Naive thymus-derived CD4-positive, alpha-beta T cell (primary cell): ENCODE results near the gene GPBP1. TPM values are rescaled to one million over a fixed set of nuclear protein-coding genes. Genes with fewer than 3 reads are reported as not detected.

Experiments used
- ATAC-seq: fragments of 150-1000 bp; cut with Tn5 transposase; 2 replicates; pipeline ENCODE4 v1.10.0; 2021; ENCODE audit warnings: mild to moderate bottlenecking, moderate library complexity
- CTCF ChIA-PET: fragments of 350-600 bp; sonication (Branson Sonifier 250); formaldehyde crosslinking; loops from one replicate; lab custom pipeline; 2021; ENCODE audit warnings: antibody characterized with exemption; lab: Charles Lee
- POLR2A ChIA-PET: fragments of 350-600 bp; sonication (Branson Sonifier 250); formaldehyde crosslinking; loops from one replicate; lab custom pipeline; 2021; ENCODE audit warnings: antibody characterized with exemption, inconsistent platforms; lab: Charles Lee
- DNase-seq, 9 donors: peaks; one replicate each; pipeline versions ENCODE4 v3.0.0 to v3.0.0-alpha.2; 2020 to 2022; ENCODE audit warnings: mixed read lengths in 1 of 9
- H3K27ac ChIP-seq: one replicate; pipeline ENCODE4 v1.7.0; 2013; ENCODE audit warnings: mild to moderate bottlenecking, low read depth, low read length, moderate library complexity
- H3K27me3 ChIP-seq, 2 donors: one replicate each; pipeline ENCODE4 v1.7.0; 2013; ENCODE audit warnings: low read length in 2 of 2, mild to moderate bottlenecking in 2 of 2, moderate library complexity in 2 of 2; ENCODE audit not compliant: control insufficient read depth in 2 of 2, insufficient read depth in 2 of 2
- H3K36me3 ChIP-seq, 3 experiments: 1 replicate in 2 of 3; 2 replicates in 1 of 3; pipeline ENCODE4 v1.7.0; 2013; ENCODE audit warnings: low read length in 3 of 3, mild to moderate bottlenecking in 3 of 3, moderate library complexity in 1 of 3; ENCODE audit not compliant: insufficient read depth in 3 of 3, control insufficient read depth in 2 of 3
- H3K4me1 ChIP-seq, 2 donors: one replicate each; pipeline ENCODE4 v1.7.0; 2013; ENCODE audit warnings: low read length in 2 of 2, mild to moderate bottlenecking in 2 of 2, moderate library complexity in 1 of 2; ENCODE audit not compliant: control insufficient read depth in 2 of 2, insufficient read depth in 2 of 2
- H3K4me3 ChIP-seq: 2 replicates; pipeline ENCODE4 v1.7.0; 2013; ENCODE audit warnings: mild to moderate bottlenecking, low read length
- H3K9me3 ChIP-seq, 3 experiments: 1 replicate in 2 of 3; 2 replicates in 1 of 3; pipeline ENCODE4 v1.7.0; 2013; ENCODE audit warnings: low read length in 3 of 3; ENCODE audit not compliant: control insufficient read depth in 2 of 3
- H3K27ac Mint-ChIP-seq, 9 donors: one replicate each; pipeline ENCODE4 v1.8.0; 2020 to 2022; ENCODE audit warnings: mixed read lengths in 9 of 9, mild to moderate bottlenecking in 8 of 9, moderate library complexity in 5 of 9, inconsistent platforms in 2 of 9
- H3K27me3 Mint-ChIP-seq, 5 donors: one replicate each; pipeline ENCODE4 v1.8.0; 2021 to 2022; ENCODE audit warnings: mixed read lengths in 5 of 5, mild to moderate bottlenecking in 1 of 5
- H3K36me3 Mint-ChIP-seq, 5 donors: one replicate each; pipeline ENCODE4 v1.8.0; 2020 to 2022; ENCODE audit warnings: mixed read lengths in 5 of 5, mild to moderate bottlenecking in 3 of 5, inconsistent platforms in 1 of 5
- H3K4me1 Mint-ChIP-seq, 7 donors: one replicate each; pipeline ENCODE4 v1.8.0; 2020 to 2022; ENCODE audit warnings: mixed read lengths in 7 of 7, mild to moderate bottlenecking in 3 of 7, inconsistent platforms in 1 of 7
- H3K4me3 Mint-ChIP-seq, 10 donors: one replicate each; pipeline ENCODE4 v1.8.0; 2020 to 2022; ENCODE audit warnings: mild to moderate bottlenecking in 10 of 10, mixed read lengths in 10 of 10, moderate library complexity in 6 of 10, inconsistent platforms in 2 of 10
- H3K9me3 Mint-ChIP-seq, 11 donors: one replicate each; pipeline ENCODE4 v1.8.0; 2020 to 2022; ENCODE audit warnings: mixed read lengths in 11 of 11, mild to moderate bottlenecking in 4 of 11, inconsistent platforms in 1 of 11, moderate library complexity in 1 of 11
- intact Hi-C, 2 donors: fragments of 100-400 bp; cut with micrococcal nuclease; formaldehyde crosslinking; loops; one replicate each; pipeline ENCODE4 v1.15.1; 2023
- polyA plus RNA-seq, 2 donors: library from polyadenylated mRNA; unstranded; fragments of 300-500 nt; fragmentation: Illumina TruSeq; gene quantifications; one replicate each; pipeline ENCODE4 v1.2.3, GENCODE V29; 2021
- total RNA-seq, 6 experiments: library from RNA in 5 of 6; stranded (reverse) in 5 of 6; gene quantifications; 1 replicate in 5 of 6; 2 replicates in 1 of 6; pipeline ENCODE4 v1.2.3 and lab custom pipeline; 2021 to 2026

The GPBP1 gene
- total and polyA plus RNA-seq, 7 experiments from 2014 or later: 97.1 to 149 (median 112) TPM

GRCh38 chr5:57225553-57225952, 51.7 kb downstream of the GPBP1 start:
- Mint-ChIP-seq H3K36me3 (peaks cover 0 to 20% (median 11%) of the 10 kb centered on the region in 5 donors), H3K4me1 (peaks cover 2 to 56% (median 51%) of the 10 kb centered on the region in 7 donors), H3K27me3 (no peaks in the 10 kb centered on the region), H3K9me3 (no peaks in the 10 kb centered on the region), H3K27ac (no peak overlapping the region), H3K4me3 (no peak overlapping the region)
- Histone ChIP-seq H3K9me3 (no peaks in the 10 kb centered on the region), H3K4me1 (peaks cover 0 to 4% of the 10 kb centered on the region in 2 donors), H3K27ac (no peak overlapping the region), H3K4me3 (no peak overlapping the region), H3K36me3 (peaks cover 0 to 13% (median 0%) of the 10 kb centered on the region in 3 experiments), H3K27me3 (no peaks in the 10 kb centered on the region)
- no peak for ATAC-seq
- intact Hi-C loops: no loop called here
- DNase-seq: no peak
- POLR2A ChIA-PET: no interaction called here
- CTCF ChIA-PET: interaction anchor here (0.6 kb wide), 1 partner anchor 1086 kb away, joined by 3 read pairs; no protein-coding TSS in a partner anchor

DNA sequence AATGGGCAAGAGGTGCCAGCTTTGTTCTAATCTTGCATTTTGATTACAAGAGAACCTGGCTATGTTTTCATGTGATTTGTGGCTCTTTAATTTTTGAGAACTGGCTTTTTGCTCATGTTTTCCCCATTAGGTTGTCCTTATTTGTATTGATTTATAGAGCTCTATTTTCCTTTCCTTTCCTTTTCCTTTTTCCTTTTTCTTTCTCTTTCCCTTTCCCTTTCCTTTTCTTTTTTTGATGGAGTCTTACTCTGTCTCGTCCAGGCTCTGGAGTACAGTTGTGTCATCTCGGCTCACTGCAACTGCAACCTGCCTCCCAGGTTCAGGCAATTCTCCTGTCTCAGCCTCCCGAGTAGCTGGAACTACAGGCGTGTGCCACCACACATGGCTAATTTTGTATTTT, 55.5 kb downstream of the GPBP1 start:
- H3K27ac Mint-ChIP-seq: peak overlapping the region in 3 of 9 donors; percentile 51 to 68 (median 58)
- POLR2A ChIA-PET: no interaction called here
- H3K9me3 ChIP-seq: no peaks in the 10 kb centered on the region

DNA sequence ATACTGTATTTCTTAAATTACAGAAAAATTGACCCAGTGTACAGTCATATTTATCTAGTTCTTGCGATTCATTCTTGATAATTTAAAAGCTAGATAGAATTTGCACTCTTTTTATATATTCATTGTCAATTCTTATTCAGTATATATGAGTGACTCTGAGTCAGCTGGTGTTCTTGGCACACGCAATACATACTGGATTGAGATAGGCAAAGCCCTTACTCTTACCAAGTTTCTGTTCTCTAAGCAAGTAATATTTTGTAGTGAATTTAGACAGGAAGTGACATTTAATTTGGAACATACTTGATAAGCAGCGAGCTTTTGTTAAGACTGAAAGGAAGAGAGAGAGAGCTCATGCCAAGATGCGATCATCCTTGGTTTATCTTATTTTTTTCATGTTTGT, 57.7 kb downstream of the GPBP1 start:
- intact Hi-C loops: loop anchor here in 1 of 2 donors (2.0 kb wide), 1 partner anchor 19 kb away; no protein-coding TSS in a partner anchor
- Histone ChIP-seq H3K4me1 (peaks cover 0 to 9% of the 10 kb centered on the region in 2 donors), H3K4me3 (no peak overlapping the region), H3K36me3 (peaks cover 8 to 42% (median 12%) of the 10 kb centered on the region in 3 experiments), H3K9me3 (no peaks in the 10 kb centered on the region), H3K27me3 (no peaks in the 10 kb centered on the region), H3K27ac (no peak overlapping the region)
- H3K9me3 Mint-ChIP-seq: peaks cover 0 to 3% (median 0%) of the 10 kb centered on the region in 11 donors
- ChIA-PET POLR2A (interaction anchor here (0.6 kb wide), 1 partner anchor 57 kb away, joined by 3 read pairs; the partner anchor contains the start of gene GPBP1), CTCF (interaction anchor here (1.1 to 1.7 kb wide), 2 partner anchors 12 to 331 kb away, joined by 3 to 4 read pairs; no protein-coding TSS in a partner anchor)
- no peak for DNase-seq
- no peaks in the 10 kb centered on the region for H3K27me3 Mint-ChIP-seq
- ATAC-seq: no peak
- peaks cover 14 to 73% (median 62%) of the 10 kb centered on the region in 7 donors for H3K4me1 Mint-ChIP-seq
- H3K27ac Mint-ChIP-seq: peak overlapping the region; percentile 17 to 90 (median 59)
- peaks cover 13 to 46% (median 33%) of the 10 kb centered on the region in 5 donors for H3K36me3 Mint-ChIP-seq
- H3K4me3 Mint-ChIP-seq: peak overlapping the region in 7 of 10 donors; percentile 3 to 74 (median 27)

More for the DNA sequence above, 55.5 kb downstream of the GPBP1 start:
- peaks cover 0 to 3% (median 0%) of the 10 kb centered on the region in 11 donors for H3K9me3 Mint-ChIP-seq
- no peak overlapping the region for H3K4me3 ChIP-seq
- H3K36me3 Mint-ChIP-seq: peaks cover 13 to 50% (median 33%) of the 10 kb centered on the region in 5 donors
- intact Hi-C loops: no loop called here
- no peak overlapping the region for H3K4me3 Mint-ChIP-seq
- DNase-seq (no peak), ATAC-seq (no peak)
- H3K27me3 Mint-ChIP-seq: no peaks in the 10 kb centered on the region
- CTCF ChIA-PET: interaction anchor here (1.2 kb wide), 1 partner anchor 329 kb away, joined by 3 read pairs; no protein-coding TSS in a partner anchor
- no peaks in the 10 kb centered on the region for H3K27me3 ChIP-seq
- H3K36me3 ChIP-seq: peaks cover 8 to 41% (median 12%) of the 10 kb centered on the region in 3 experiments
- H3K4me1 ChIP-seq: peaks cover 0 to 6% of the 10 kb centered on the region in 2 donors
- H3K4me1 Mint-ChIP-seq: peaks cover 14 to 68% (median 61%) of the 10 kb centered on the region in 7 donors
- no peak overlapping the region for H3K27ac ChIP-seq

DNA sequence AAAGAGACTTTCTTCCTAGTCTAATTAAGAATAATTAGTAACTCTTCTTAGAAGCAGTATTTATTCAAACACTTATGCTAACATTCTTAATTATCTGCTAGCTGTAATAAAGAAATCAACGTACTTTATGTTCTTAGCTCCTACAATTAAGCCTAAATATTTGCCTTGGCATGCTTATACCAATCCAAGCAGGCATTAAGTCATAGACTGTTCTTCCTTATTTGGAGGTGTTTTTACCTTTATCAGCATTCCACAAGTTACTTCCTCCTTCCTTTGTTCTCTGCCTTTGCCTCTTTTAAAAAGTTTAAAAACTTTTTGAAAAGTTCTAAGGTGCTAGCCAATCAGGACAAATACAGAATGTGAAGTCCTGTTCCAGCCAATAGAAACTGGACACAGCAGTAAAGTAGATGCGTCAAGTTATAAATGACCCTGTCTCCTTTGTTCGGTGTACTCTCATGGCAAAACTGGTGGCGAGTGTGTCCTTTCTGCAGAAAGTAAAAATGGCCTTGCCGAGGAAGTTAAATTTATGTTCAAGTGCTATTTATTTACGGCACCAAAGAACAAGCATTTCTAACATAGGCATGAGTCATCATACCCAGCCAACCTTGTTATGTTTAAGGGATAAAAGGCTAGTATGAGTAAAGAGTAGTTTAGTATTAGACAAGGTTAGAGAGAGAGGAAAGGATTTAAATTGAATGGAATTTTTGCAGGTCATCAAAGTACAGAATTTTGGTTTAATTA, 58.6 kb downstream of the GPBP1 start:
- ChIA-PET CTCF (interaction anchor here (1.1 to 1.7 kb wide), 2 partner anchors 12 to 332 kb away, joined by 3 to 4 read pairs; no protein-coding TSS in a partner anchor), POLR2A (no interaction called here)
- Histone ChIP-seq H3K27me3 (no peaks in the 10 kb centered on the region), H3K4me1 (peaks cover 0 to 11% of the 10 kb centered on the region in 2 donors), H3K27ac (no peak overlapping the region), H3K4me3 (no peak overlapping the region), H3K9me3 (no peaks in the 10 kb centered on the region), H3K36me3 (peaks cover 8 to 44% (median 12%) of the 10 kb centered on the region in 3 experiments)
- Mint-ChIP-seq H3K4me3 (peak overlapping the region in 4 of 10 donors; percentile 10 to 74 (median 44)), H3K4me1 (peaks cover 14 to 81% (median 70%) of the 10 kb centered on the region in 7 donors), H3K9me3 (peaks cover 0 to 3% (median 0%) of the 10 kb centered on the region in 11 donors), H3K36me3 (peaks cover 13 to 49% (median 37%) of the 10 kb centered on the region in 5 donors), H3K27ac (peak overlapping the region in 8 of 9 donors; percentile 15 to 90 (median 62)), H3K27me3 (no peaks in the 10 kb centered on the region)
- DNase-seq (no peak), ATAC-seq (no peak)
- intact Hi-C loops: loop anchor here in 1 of 2 donors (2.0 kb wide), 1 partner anchor 18 kb away; no protein-coding TSS in a partner anchor

GRCh38 chr5:57243286-57244137, 69.7 kb downstream of the GPBP1 start:
- no peaks in the 10 kb centered on the region for H3K9me3 Mint-ChIP-seq
- Histone ChIP-seq H3K36me3 (peaks cover 0 to 18% (median 7%) of the 10 kb centered on the region in 3 experiments), H3K4me1 (peaks cover 0 to 12% of the 10 kb centered on the region in 2 donors), H3K27ac (peak overlapping the region; percentile 27), H3K4me3 (no peak overlapping the region), H3K9me3 (no peaks in the 10 kb centered on the region), H3K27me3 (no peaks in the 10 kb centered on the region)
- peak overlapping the region in 8 of 9 donors; percentile 14 to 82 (median 52) for H3K27ac Mint-ChIP-seq
- CTCF ChIA-PET: interaction anchor here (0.7 kb wide), 1 partner anchor 1218 kb away, joined by 3 read pairs; no protein-coding TSS in a partner anchor
- peaks cover 25 to 64% (median 53%) of the 10 kb centered on the region in 7 donors for H3K4me1 Mint-ChIP-seq
- intact Hi-C loops: loop anchor here in 1 of 2 donors (2.0 kb wide), 1 partner anchor 15 kb away; no protein-coding TSS in a partner anchor
- no peak for DNase-seq
- H3K36me3 Mint-ChIP-seq: peaks cover 0 to 42% (median 21%) of the 10 kb centered on the region in 5 donors
- no peaks in the 10 kb centered on the region for H3K27me3 Mint-ChIP-seq
- POLR2A ChIA-PET: interaction anchor here (0.5 kb wide), 1 partner anchor 72 kb away, joined by 4 read pairs; no protein-coding TSS in a partner anchor
- no peak overlapping the region for H3K4me3 Mint-ChIP-seq
- ATAC-seq: no peak
